ENCODE results near the gene RYR2.

RYR2 gene

GRCh38 chr1:237033061-237033460 lies 8.9 kb upstream of the RYR2 start:
- no peak for DNase-seq

- DNase-seq: no peak
Measured at GRCh38 chr1:237033804-237034203, 8.2 kb upstream of the RYR2 start.

GRCh38 chr1:237035759-237036158 lies 6.2 kb upstream of the RYR2 start:
- DNase-seq: no peak

GRCh38 chr1:237038211-237038610 lies 3.8 kb upstream of the RYR2 start:
- no peak for DNase-seq

- DNase-seq: no peak
Measured at GRCh38 chr1:237040823-237041222, 1.2 kb upstream of the RYR2 start.

- DNase-seq: no peak
Measured at GRCh38 chr1:237041461-237041794, 556 bp upstream of the RYR2 start.

- no peak for DNase-seq
Measured at GRCh38 chr1:237042526-237042891, 525 bp downstream of the RYR2 start.

- DNase-seq: no peak
Measured at GRCh38 chr1:237042892-237043576, 1.1 kb downstream of the RYR2 start.

- DNase-seq: no peak
Measured at GRCh38 chr1:237043846-237044636, 2.1 kb downstream of the RYR2 start.

- no peak for DNase-seq
Measured at GRCh38 chr1:237045278-237046016, 3.5 kb downstream of the RYR2 start.

- DNase-seq: no peak
Measured at GRCh38 chr1:237048803-237049202, 6.8 kb downstream of the RYR2 start.

- DNase-seq: no peak
Measured at GRCh38 chr1:237050185-237050584, 8.2 kb downstream of the RYR2 start.

GRCh38 chr1:237050915-237051314 lies 8.9 kb downstream of the RYR2 start:
- no peak for DNase-seq

GRCh38 chr1:237054313-237054712 lies 12.3 kb downstream of the RYR2 start:
- DNase-seq: no peak

GRCh38 chr1:237058470-237058869 lies 16.5 kb downstream of the RYR2 start:
- no peak for DNase-seq

GRCh38 chr1:237059244-237059643 lies 17.3 kb downstream of the RYR2 start:
- DNase-seq: no peak

- no peak for DNase-seq
Measured at GRCh38 chr1:237062976-237063375, 21.0 kb downstream of the RYR2 start.

- DNase-seq: no peak
Measured at GRCh38 chr1:237065903-237066302, 23.9 kb downstream of the RYR2 start.

GRCh38 chr1:237070519-237070918 lies 28.5 kb downstream of the RYR2 start:
- DNase-seq: no peak

- no peak for DNase-seq
Measured at GRCh38 chr1:237071641-237072420, 29.8 kb downstream of the RYR2 start.

GRCh38 chr1:237074371-237075117 lies 32.6 kb downstream of the RYR2 start:
- no peak for DNase-seq

GRCh38 chr1:237084341-237085077 lies 42.5 kb downstream of the RYR2 start:
- DNase-seq: no peak
